A549 (cell line): ENCODE results near the gene SLC15A3. TPM values are rescaled to one million over a fixed set of nuclear protein-coding genes. Genes with fewer than 3 reads are reported as not detected.

Source experiments
- ATAC-seq, 2 experiments: fragments of 200-7000 bp in 1 of 2; fragments of >200 bp in 1 of 2; cut with Nextera tagmentation in 1 of 2; cut with Tn5 transposase in 1 of 2; 3 replicates each; pipeline versions ENCODE4 v1.8.0 to v1.9.1; 2018 to 2020; ENCODE audit warnings: mild to moderate bottlenecking in 1 of 2, moderate library complexity in 1 of 2
- CTCF ChIA-PET: fragments of 300-600 bp; sonication (Branson Sonifier 250); formaldehyde crosslinking; extraction: SDS; loops from one replicate; lab custom pipeline; 2021; ENCODE audit warnings: antibody characterized with exemption, inconsistent platforms; lab: Yijun Ruan, JAX
- POLR2A ChIA-PET: fragments of 350-600 bp; formaldehyde crosslinking; extraction: SDS; loops from one replicate; lab custom pipeline; 2021; ENCODE audit warnings: antibody characterized with exemption, inconsistent platforms; lab: Yijun Ruan, JAX
- DNase-seq, 2 experiments: peaks; one replicate each; pipeline versions ENCODE4 v3.0.0 to v3.0.0-alpha.2; 2011 to 2016; ENCODE audit warnings: low read depth in 1 of 2, low spot score in 1 of 2
- FAIRE-seq: peaks from 2 replicates; lab custom pipeline; 2011; peaks lifted over from hg19 to GRCh38; lab: Jason Lieb, UNC
- H3K27ac ChIP-seq, 2 experiments: fragments of >200 bp; sonication (Bioruptor Twin); formaldehyde crosslinking; 3 replicates each; pipeline ENCODE4 v1.5.1; 2016 to 2017
- H3K4me1 ChIP-seq: fragments of >200 bp; sonication (Bioruptor Twin); formaldehyde crosslinking; 3 replicates; pipeline ENCODE4 v1.6.1; 2016
- H3K4me2 ChIP-seq: fragments of >200 bp; sonication (Bioruptor Twin); formaldehyde crosslinking; 3 replicates; pipeline ENCODE4 v1.6.1; 2016
- H3K4me3 ChIP-seq: fragments of >200 bp; sonication (Bioruptor Twin); formaldehyde crosslinking; 3 replicates; pipeline ENCODE4 v1.5.1; 2016
- H3K9me3 ChIP-seq: fragments of >200 bp; sonication (Bioruptor Twin); formaldehyde crosslinking; 3 replicates; pipeline ENCODE4 v1.6.1; 2016
- CBX8 ChIP-seq: fragments of 200-600 bp; sonication (generic); IDR thresholded peaks from 2 replicates; pipeline ENCODE4 v1.6.1; 2016
- CHD2 ChIP-seq: fragments of 150-350 bp; IDR thresholded peaks from 2 replicates; pipeline ENCODE4 v1.6.1; 2014; ENCODE audit warnings: low read length; ENCODE audit not compliant: partially characterized antibody
- EP300 ChIP-seq, 2 experiments: fragments of >200 bp; sonication (Bioruptor Twin); formaldehyde crosslinking; IDR thresholded peaks; 2 replicates in 1 of 2; 3 replicates in 1 of 2; pipeline ENCODE4 v1.6.1; 2016 to 2017
- ESRRA ChIP-seq: fragments of 150-350 bp; IDR thresholded peaks from 2 replicates; pipeline ENCODE4 v1.6.1; 2014; ENCODE audit warnings: mild to moderate bottlenecking, low read length, borderline replicate concordance
- FOSB ChIP-seq: fragments of 250-450 bp; sonication (Bioruptor Pico); IDR thresholded peaks from 2 replicates; pipeline ENCODE4 v1.5.0; 2020; ENCODE audit warnings: mild to moderate bottlenecking, moderate library complexity
- FOSL2 ChIP-seq, 2 experiments: fragments of 450-650 bp in 1 of 2; fragments of >200 bp in 1 of 2; sonication (Bioruptor Twin) in 1 of 2; formaldehyde crosslinking; IDR thresholded peaks; 2 replicates each; pipeline versions ENCODE4 v1.5.0 to v1.6.1; 2016 to 2020; ENCODE audit warnings: mild to moderate bottlenecking in 1 of 2, moderate library complexity in 1 of 2
- FOXS1 ChIP-seq: fragments of 250-450 bp; sonication (Bioruptor Pico); IDR thresholded peaks from 2 replicates; pipeline ENCODE4 v1.5.0; 2020; ENCODE audit warnings: mild to moderate bottlenecking, moderate library complexity
- GATA3 ChIP-seq: IDR thresholded peaks from 2 replicates; pipeline ENCODE4 v1.6.1; 2012; ENCODE audit warnings: borderline replicate concordance
- HDAC2 ChIP-seq: fragments of 200-600 bp; sonication (generic); IDR thresholded peaks from 2 replicates; pipeline ENCODE4 v1.6.1; 2016
- HES2 ChIP-seq: fragments of >200 bp; sonication (Bioruptor Twin); formaldehyde crosslinking; IDR thresholded peaks from 2 replicates; pipeline ENCODE4 v1.6.1; 2016
- HEYL ChIP-seq: fragments of 250-450 bp; sonication (Bioruptor Pico); IDR thresholded peaks from 2 replicates; pipeline ENCODE4 v1.8.0; 2021; ENCODE audit warnings: mild to moderate bottlenecking, moderate library complexity
- HOXA7 ChIP-seq: fragments of 250-450 bp; sonication (Bioruptor Pico); IDR thresholded peaks from 2 replicates; pipeline ENCODE4 v1.5.0; 2020; ENCODE audit warnings: mild to moderate bottlenecking, moderate library complexity
- HOXB13 ChIP-seq: fragments of 250-450 bp; sonication (Bioruptor Pico); IDR thresholded peaks from 2 replicates; pipeline ENCODE4 v1.5.0; 2020; ENCODE audit warnings: low read depth, mild to moderate bottlenecking, moderate library complexity
- JUNB ChIP-seq: fragments of >200 bp; sonication (Bioruptor Twin); formaldehyde crosslinking; IDR thresholded peaks from 2 replicates; pipeline ENCODE4 v1.6.1; 2016
- KDM5A ChIP-seq: fragments of 200-600 bp; sonication (generic); IDR thresholded peaks from 2 replicates; pipeline ENCODE4 v1.6.1; 2016; ENCODE audit warnings: antibody characterized with exemption, mild to moderate bottlenecking
- MAFK ChIP-seq: fragments of 450-650 bp; IDR thresholded peaks from 2 replicates; pipeline ENCODE4 v1.6.1; 2014; ENCODE audit not compliant: partially characterized antibody
- MAX ChIP-seq: IDR thresholded peaks from 2 replicates; pipeline ENCODE4 v1.6.1; 2012
- MAZ ChIP-seq: fragments of 150-350 bp; IDR thresholded peaks from 2 replicates; pipeline ENCODE4 v1.6.1; 2014; ENCODE audit warnings: antibody characterized with exemption, low read depth, low read length, borderline replicate concordance
- MYC ChIP-seq: IDR thresholded peaks from 2 replicates; pipeline ENCODE4 v1.6.1; 2012; ENCODE audit warnings: mild to moderate bottlenecking, inconsistent platforms, low read length, improper control_type of control experiment, borderline replicate concordance
- PBX3 ChIP-seq: IDR thresholded peaks from 2 replicates; pipeline ENCODE4 v1.6.1; 2012
- POLR2A ChIP-seq: IDR thresholded peaks from 2 replicates; pipeline ENCODE4 v1.6.1; 2012; ENCODE audit warnings: mild to moderate bottlenecking, low read length
- RARB ChIP-seq: fragments of 250-450 bp; sonication (Bioruptor Pico); IDR thresholded peaks from 2 replicates; pipeline ENCODE4 v1.8.0; 2021; ENCODE audit warnings: mild to moderate bottlenecking, moderate library complexity
- RCOR1 ChIP-seq: fragments of 150-350 bp; IDR thresholded peaks from 2 replicates; pipeline ENCODE4 v1.6.1; 2014; ENCODE audit warnings: antibody characterized with exemption, low read length, low read depth
- REST ChIP-seq: fragments of 200-600 bp; sonication (generic); IDR thresholded peaks from 2 replicates; pipeline ENCODE4 v1.6.1; 2016; ENCODE audit warnings: antibody characterized with exemption, mild to moderate bottlenecking, moderate library complexity
- SMC3 ChIP-seq: fragments of >200 bp; sonication (Bioruptor Twin); formaldehyde crosslinking; IDR thresholded peaks from 3 replicates; pipeline ENCODE4 v1.6.1; 2018; ENCODE audit warnings: inconsistent platforms
- SREBF2 ChIP-seq: fragments of 450-650 bp; IDR thresholded peaks from 2 replicates; pipeline ENCODE4 v1.6.1; 2014; ENCODE audit warnings: mild to moderate bottlenecking, moderate library complexity
- TFCP2L1 ChIP-seq: fragments of 250-450 bp; sonication (Bioruptor Pico); IDR thresholded peaks from 2 replicates; pipeline ENCODE4 v1.5.0; 2021; ENCODE audit warnings: mild to moderate bottlenecking
- TP53 ChIP-seq: fragments of 250-450 bp; sonication (Bioruptor Pico); IDR thresholded peaks from 2 replicates; pipeline ENCODE4 v1.5.0; 2021; ENCODE audit warnings: mild to moderate bottlenecking, moderate library complexity
- USF2 ChIP-seq: fragments of 450-650 bp; IDR thresholded peaks from 2 replicates; pipeline ENCODE4 v1.6.1; 2014; ENCODE audit warnings: antibody characterized with exemption
- WGBS: methylation state at CpG from one replicate; pipeline ENCODE4 v1.1.6; 2017; ENCODE audit errors: missing lambda C conversion rate; 5-methylcytosine and 5-hydroxymethylcytosine counted together
- polyA plus RNA-seq, 4 experiments: library from polyadenylated mRNA; depleted of rRNA in 3 of 4; stranded (reverse); fragments of >200 nt; fragmentation: RNase III in 1 of 4; extraction: RNeasy Plus Mini Kit Qiagen cat#74134 plus additional on column Dnase treatment in 1 of 4; gene quantifications; 2 replicates in 3 of 4; 3 replicates in 1 of 4; pipeline ENCODE4 v1.2.3, GENCODE V29; 2011 to 2017

SLC15A3 gene
- polyA plus RNA-seq, 2 of the 4 experiments (the other 2 are of a cell fraction), result not detected

GRCh38 chr11:60973699-60974098 is 21.7 kb upstream of the SLC15A3 start:
- Histone ChIP-seq H3K4me3 (no peak overlapping the region), H3K4me2 (no peak overlapping the region), H3K9me3 (peaks cover 3% of the 10 kb centered on the region), H3K4me1 (no peaks in the 10 kb centered on the region), H3K27ac (no peak overlapping the region)
- DNase-seq, result no peak
- POLR2A ChIA-PET, result no interaction called here
- CTCF ChIA-PET, result no interaction called here
- no peak for ATAC-seq
- 60% methylated on average over 6 of the region's 6 CpGs for WGBS
- FAIRE-seq, result no peak
- TF ChIP-seq TP53 (CRISPR knock-in tag) (no peak), HES2 (no peak), FOSL2 (IDR thresholded peaks at IDR 0.05) (no peak), FOSL2 (CRISPR knock-in tag; IDR thresholded peaks at IDR 0.05) (no peak), RCOR1 (no peak), POLR2A (no peak), EP300 (IDR thresholded peaks at IDR 0.05) (no peak), ESRRA (no peak)

GRCh38 chr11:60972182-60973030 is 20.4 kb upstream of the SLC15A3 start:
- no peak overlapping the region for H3K4me2 ChIP-seq
- H3K4me3 ChIP-seq, result no peak overlapping the region
- FAIRE-seq (no peak), DNase-seq (no peak), ATAC-seq (no peak; a peak in 1 of 6 replicates)
- ChIA-PET POLR2A (no interaction called here), CTCF (no interaction called here)
- TF ChIP-seq MYC (no peak), MAZ (no peak), SREBF2 (no peak), GATA3 (no peak), USF2 (no peak), MAX (no peak), FOSB (CRISPR knock-in tag) (no peak), HDAC2 (no peak), PBX3 (no peak), RARB (CRISPR knock-in tag) (no peak), CBX8 (no peak), TP53 (CRISPR knock-in tag) (no peak)
- H3K4me1 ChIP-seq, result no peaks in the 10 kb centered on the region
- no peak overlapping the region for H3K27ac ChIP-seq
- peaks cover 14% of the 10 kb centered on the region for H3K9me3 ChIP-seq
- 57% methylated on average over 10 of the region's 15 CpGs for WGBS

GRCh38 chr11:60971520-60971919 is 19.5 kb upstream of the SLC15A3 start, which contains the start of gene CD6:
TSS of gene CD6 (plus strand) at chr11:60971680. CDS start at chr11:60971866, 186 bp downstream.
- Histone ChIP-seq H3K4me2 (no peak within 1 kb of the TSS; the same call in 2 of the 3 replicates), H3K4me3 (no peak within 1 kb of the TSS), H3K27ac (no peak within 1 kb of the TSS), H3K9me3 (peaks cover 14% of the 10 kb centered on the region), H3K4me1 (no peaks in the 10 kb centered on the region)
- POLR2A ChIA-PET, result no interaction called here
- ATAC-seq, result no peak
- DNase-seq, result no peak
- TF ChIP-seq JUNB (no peak), HEYL (CRISPR knock-in tag) (no peak), KDM5A (no peak), TFCP2L1 (CRISPR knock-in tag) (no peak), FOSL2 (IDR thresholded peaks at IDR 0.05) (no peak), FOSL2 (CRISPR knock-in tag; IDR thresholded peaks at IDR 0.05) (no peak), ESRRA (no peak), RARB (CRISPR knock-in tag) (no peak), SMC3 (no peak), HOXA7 (CRISPR knock-in tag) (no peak), REST (no peak), HOXB13 (no peak), RCOR1 (no peak), MAZ (no peak), MAFK (no peak), CHD2 (no peak), GATA3 (no peak), EP300 (IDR thresholded peaks at IDR 0.05) (no peak), FOXS1 (CRISPR knock-in tag) (no peak)
- 76% methylated on average over 16 of the region's 16 CpGs for WGBS
- CTCF ChIA-PET, result interaction anchor here (0.8 to 2.3 kb wide), 5 partner anchors 9 to 47 kb away, joined by 3 to 7 read pairs (median 5); no protein-coding TSS in a partner anchor
- no peak for FAIRE-seq
